Stimulated activated CD8-positive, alpha-beta memory T cell treated with anti-CD3 and anti-CD28 coated beads, Interleukin-15, amount 100 ng/mL, for 4 hours (primary cell): ENCODE results near the gene HINT2.

Source experiments
- DNase-seq, 2 donors: peaks; one replicate each; pipeline ENCODE4 v3.0.0-alpha.2; 2020; ENCODE audit warnings: low read depth in 2 of 2

The HINT2 gene

DNA sequence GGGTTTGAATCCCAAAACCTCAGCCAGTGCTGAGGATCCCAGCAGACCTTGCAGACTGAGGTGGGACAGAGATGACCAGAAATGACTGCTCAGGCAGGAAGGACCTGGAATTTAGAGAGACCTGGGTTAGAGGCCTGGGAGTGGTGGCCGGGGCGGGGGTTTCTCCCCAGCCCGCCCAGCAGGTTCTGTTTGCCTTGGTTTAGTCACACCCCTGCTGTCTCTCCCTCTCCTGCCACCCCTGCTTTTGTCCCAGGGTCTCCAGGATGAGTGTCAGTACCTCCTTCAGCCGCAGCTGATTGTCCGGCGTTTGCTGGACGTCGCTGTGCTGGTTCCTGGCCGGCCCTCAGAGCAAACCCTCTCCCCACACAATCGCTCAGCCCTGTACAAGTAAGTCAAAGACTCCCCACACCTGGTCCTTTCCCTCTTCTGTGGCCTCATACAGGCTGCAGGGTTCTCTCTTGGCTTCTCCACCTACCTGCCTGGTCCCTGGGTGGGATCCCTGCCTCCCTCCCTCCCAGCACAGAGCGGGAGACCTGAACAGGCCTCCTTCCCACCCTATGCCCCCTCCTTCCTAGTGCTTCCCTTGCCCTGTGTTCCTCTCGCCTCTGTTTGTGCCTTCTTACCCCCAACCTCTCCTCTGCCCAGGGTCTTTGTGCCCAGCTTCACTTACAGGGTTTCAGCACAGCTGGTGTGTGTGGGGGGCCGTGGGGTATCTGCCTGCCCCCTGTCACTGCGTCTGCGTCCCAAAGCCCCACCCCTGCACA lies 26.2 kb upstream of the HINT2 start:
- no peak for DNase-seq

- DNase-seq, result no peak
Measured at GRCh38 chr9:35839926-35840325, 25.1 kb upstream of the HINT2 start.

DNA sequence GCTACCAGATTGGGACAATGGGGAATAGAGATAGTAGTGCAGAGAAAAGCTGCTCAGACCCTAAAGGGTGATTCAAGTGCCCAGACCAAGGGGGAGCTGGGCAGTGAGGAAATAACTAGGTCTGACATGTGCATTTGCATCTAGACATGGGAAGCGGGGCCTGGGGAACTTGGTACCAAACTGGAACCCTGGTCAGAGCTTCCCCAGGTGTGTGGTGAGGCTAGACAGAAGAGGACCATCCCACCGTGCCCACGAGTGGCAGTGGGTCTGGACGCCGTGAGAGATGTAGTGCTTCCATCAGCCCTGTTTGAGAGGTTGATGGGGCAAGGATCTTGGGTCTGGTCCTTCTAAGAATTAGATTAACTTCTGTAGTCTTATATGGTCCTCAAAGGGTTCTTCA lies 21.8 kb upstream of the HINT2 start:
- DNase-seq, result no peak

- no peak for DNase-seq
Measured at GRCh38 chr9:35835766-35836165, 20.9 kb upstream of the HINT2 start.

DNA sequence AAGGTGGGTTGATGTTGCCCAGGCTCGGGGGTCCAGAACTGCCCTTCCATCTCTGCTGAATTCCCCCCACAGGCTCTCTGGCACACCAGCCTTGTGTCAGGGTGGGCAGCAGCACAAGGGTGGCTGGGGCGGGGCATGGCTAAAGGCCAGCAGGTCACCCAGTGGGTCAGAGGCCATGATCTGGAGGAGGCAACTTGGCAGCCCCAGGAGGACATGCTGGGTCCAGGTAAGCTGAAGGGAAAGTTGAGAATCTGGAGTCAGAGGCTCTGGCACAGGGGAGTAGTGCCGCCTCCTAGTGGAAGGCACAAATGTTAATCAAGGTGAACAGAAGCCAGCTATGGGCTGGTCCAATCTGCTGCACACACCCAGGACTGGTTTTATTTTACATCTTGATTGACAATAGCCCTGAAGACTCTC lies 20.4 kb upstream of the HINT2 start:
- DNase-seq, result no peak

GRCh38 chr9:35834260-35835215 lies 19.7 kb upstream of the HINT2 start:
- no peak for DNase-seq

- no peak for DNase-seq
Measured at GRCh38 chr9:35832814-35833213, 18.0 kb upstream of the HINT2 start.

- DNase-seq, result no peak
Measured at GRCh38 chr9:35831040-35831439, 16.2 kb upstream of the HINT2 start.

- no peak for DNase-seq
Measured at GRCh38 chr9:35829764-35830096, 14.9 kb upstream of the HINT2 start.

- DNase-seq, result peak; percentile 85 to 90
Measured at GRCh38 chr9:35829084-35829763, 14.4 kb upstream of the HINT2 start, which contains the start of gene TMEM8B. TMEM8B (plus strand) TSS chr9:35829228; CDS start chr9:35829448, 220 bp downstream.

DNA sequence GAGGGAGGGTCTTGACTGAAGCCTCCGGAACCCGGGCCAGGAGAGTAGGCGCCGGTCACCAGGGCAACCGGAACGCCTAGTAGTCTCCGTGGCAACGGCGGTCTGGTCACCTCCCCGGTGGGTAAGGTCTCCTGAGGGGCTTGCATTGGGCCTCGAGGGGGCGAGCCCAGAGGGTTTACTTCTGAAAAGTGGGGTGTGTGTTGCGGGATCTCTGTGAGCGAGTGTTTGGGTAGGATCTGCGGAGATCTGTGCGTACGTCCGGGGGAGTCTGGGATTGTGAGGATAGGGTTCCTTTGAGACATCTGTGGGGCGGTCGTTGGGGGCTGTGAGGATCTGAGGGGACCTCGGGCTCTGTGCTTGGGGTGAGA lies 13.9 kb upstream of the HINT2 start, which contains the start of gene FAM221B:
TSS of gene FAM221B (minus strand) at position 17 of the 368 bp plus-strand sequence. CDS start 2,571 bp downstream, outside the sequence.
- DNase-seq, result no peak

DNA sequence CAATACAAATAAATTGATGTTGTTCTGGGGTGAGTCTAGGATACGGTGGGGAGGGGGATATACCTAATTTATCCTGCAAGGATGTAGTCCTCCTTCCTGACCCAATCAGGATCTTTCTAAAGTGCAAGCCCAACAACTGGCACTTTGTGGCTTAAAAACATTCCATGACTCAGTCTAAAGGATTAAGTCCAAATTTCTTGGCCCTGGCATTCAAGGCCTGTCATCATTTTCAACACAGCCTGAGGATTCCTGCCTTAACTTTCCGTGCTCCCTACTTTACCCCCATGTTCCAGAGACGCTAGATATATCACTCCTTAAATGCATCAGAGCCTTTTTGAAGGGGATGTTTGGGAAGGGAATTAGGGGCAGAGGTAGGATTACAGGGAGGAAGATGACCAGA lies 12.6 kb upstream of the HINT2 start:
- no peak for DNase-seq

- no peak for DNase-seq
Measured at GRCh38 chr9:35826071-35826701, 11.3 kb upstream of the HINT2 start.

DNA sequence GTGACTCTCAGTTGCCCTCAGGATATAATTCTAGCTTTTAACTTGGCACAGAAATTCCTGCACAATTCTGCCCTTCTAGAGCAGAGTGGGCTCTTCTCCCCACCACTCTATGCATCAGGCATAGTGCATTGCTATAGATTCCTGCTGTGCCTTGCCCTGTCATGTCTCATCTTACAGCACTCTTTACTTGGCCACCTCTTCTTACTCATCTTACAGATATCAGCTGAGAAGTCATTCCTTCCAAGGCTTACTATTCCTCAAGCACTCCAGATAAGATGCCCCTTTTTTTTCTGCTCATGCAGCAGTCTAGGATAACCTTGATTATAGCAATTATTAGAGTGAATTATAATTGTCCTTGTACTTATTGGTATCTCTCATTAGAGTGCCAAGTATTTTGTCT lies 8.1 kb upstream of the HINT2 start:
- DNase-seq, result no peak

GRCh38 chr9:35820076-35820475 lies 5.2 kb upstream of the HINT2 start:
- DNase-seq, result no peak

DNA sequence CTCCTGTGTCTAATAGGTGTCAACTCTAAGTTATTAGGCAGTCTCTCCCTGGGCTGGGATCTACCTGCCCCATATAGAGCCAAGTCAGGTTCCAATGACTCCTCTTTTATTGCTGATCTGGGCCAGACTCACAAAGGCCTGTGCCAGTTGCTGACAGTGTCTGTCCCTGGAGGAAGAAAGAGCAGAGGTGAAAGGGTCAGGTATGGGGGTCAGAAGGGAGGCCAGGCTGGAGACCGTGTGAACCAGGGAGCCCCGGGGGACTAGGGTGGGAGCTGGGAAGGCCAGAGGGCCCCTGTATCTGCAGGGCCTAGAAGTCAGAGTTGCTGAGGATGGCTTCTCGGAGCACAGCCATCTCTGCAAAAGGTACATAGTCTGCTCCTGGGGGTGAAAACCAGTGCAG lies 3.5 kb upstream of the HINT2 start:
- DNase-seq, result no peak

DNA sequence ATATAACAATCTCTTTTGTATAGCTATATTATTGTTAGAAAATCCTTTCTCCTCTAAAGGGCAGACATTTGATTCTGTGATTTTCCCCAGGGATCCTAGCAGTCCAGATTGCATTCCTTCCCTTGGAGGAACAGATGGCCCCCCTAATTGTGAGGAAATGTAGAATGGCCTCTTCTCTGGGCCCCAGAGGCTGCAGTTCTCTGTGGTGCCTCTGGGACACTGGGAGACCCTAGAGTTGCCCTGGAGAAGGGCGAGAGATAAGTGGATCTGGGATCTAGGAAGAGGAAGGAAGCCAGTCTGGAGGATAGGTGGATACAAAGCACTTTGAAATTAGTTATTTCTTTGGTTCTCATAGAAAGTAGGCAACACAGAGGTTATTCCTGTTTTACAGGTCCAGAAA lies 1.9 kb upstream of the HINT2 start:
- no peak for DNase-seq

GRCh38 chr9:35814106-35814840 lies 569 bp downstream of the HINT2 start:
- no peak for DNase-seq

- no peak for DNase-seq
Measured at GRCh38 chr9:35813434-35814105, 1.3 kb downstream of the HINT2 start.

- peak; percentile 82 to 91 for DNase-seq
Measured at GRCh38 chr9:35812025-35812602, 2.7 kb downstream of the HINT2 start, which contains the start of gene SPAG8. SPAG8 (minus strand) TSS chr9:35812262; CDS start chr9:35812147, 115 bp downstream.
